NCI-H2081 (cell line): ENCODE measurements around the gene B4GALT6.

ENCODE experiments used
- DNase-seq, 2 experiments: peaks; one replicate each; lab custom pipeline; 2025; lab: John Stamatoyannopoulos, UW

Gene B4GALT6

GRCh38 chr18:31633392-31634330 is 50.7 kb downstream of the B4GALT6 start:
- no peak for DNase-seq

DNA sequence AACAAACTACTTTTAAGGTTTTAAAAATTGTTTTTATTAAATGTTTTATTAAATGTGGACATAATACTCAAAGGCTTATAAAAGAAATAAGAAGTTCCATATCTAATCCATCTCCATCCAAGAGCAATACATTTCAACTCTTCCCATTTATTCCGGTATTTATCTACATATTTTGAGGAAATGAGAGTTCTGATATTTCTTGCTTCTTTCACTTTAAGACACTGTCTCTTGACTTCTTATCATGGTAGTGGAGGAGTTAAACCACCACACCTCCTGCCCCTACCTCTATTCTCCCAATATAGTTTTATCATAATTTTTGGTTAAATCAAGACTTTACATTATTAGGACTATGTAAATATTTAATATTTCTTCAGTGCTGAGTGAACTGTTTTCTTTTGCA is 52.0 kb downstream of the B4GALT6 start:
- no peak for DNase-seq

- DNase-seq, result no peak
Measured at GRCh38 chr18:31631526-31631925, 52.9 kb downstream of the B4GALT6 start.

DNA sequence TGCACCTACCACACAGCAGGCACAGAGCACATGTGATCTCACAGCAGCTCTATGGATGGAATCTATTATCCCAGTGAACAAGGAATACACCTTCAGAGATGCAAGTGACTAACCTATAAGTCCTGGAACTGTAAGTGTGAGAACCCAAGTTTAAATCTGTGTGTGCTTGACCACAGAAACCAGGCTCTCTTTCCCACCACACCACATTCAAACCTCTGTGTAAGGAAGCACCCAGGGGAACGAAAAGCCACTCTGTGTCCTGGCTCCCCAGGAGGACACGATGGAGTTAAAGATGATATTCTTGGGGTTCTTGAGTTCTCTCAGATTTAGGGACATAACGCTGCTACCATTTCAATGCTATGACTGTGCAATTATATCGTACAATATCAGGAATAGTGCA is 53.8 kb downstream of the B4GALT6 start:
- DNase-seq, result no peak

GRCh38 chr18:31626409-31626808 is 58.0 kb downstream of the B4GALT6 start:
- no peak for DNase-seq

GRCh38 chr18:31624892-31625640 is 59.3 kb downstream of the B4GALT6 start:
- no peak for DNase-seq

DNA sequence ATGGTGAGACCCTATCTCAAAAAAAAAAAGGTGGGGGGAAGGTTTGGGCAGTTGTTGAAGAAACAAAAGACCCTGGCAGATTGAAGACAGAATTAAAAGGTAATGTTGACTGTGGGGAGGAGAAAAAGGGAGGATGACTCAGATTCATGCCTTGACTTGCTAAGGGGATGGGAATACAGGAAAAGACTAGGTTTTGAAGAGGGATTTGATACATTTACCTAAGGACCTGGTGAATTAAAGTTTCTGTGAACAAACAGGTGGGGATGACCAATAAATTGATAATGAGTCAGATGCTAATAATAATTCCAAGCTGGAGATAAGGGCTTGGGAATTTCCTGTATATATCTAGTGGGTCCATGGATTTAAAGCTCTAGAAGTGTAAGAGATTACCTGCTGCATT is 65.1 kb downstream of the B4GALT6 start:
- no peak for DNase-seq

GRCh38 chr18:31618801-31619200 is 65.6 kb downstream of the B4GALT6 start:
- no peak for DNase-seq

GRCh38 chr18:31617031-31617717 is 67.2 kb downstream of the B4GALT6 start:
- DNase-seq, result no peak

DNA sequence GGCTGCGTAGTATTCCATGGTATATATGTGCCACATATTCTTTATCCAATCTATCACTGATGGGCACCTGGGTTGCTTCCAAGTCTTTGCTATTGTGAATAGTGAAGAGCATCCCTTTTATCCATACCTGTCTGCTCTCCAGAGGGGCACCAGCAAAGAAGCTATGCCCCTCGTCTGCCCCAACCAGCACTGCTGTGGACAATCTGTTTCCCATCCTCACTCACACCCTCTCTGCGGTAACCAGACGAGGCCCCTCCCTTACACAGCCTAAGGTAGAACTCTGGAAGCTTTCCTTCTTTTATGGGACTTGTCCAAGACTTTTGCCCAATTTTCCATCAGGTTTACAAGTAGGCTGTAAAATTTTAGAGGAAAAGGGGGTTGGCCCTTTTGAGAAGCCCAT is 67.8 kb downstream of the B4GALT6 start:
- no peak for DNase-seq

DNA sequence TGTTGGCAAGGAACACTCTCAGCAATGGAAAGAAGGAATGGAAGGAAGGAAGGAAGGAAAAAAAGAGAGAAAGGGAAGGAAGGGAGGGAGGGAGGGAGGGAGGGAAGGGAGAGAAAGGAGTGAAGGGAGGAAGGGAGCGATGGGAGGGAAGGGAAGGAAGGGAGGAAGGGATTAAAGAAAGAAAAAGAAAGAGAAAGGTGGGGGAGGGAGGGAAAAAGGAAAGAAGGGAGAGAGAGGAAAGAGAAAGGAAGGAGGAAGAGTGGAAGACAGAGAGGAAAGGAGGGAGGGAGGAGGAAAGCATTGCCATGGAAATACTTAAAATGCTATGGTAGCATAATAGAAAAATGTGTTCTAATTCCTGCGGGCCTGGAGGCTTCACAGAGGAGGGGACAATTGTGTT is 70.3 kb downstream of the B4GALT6 start:
- DNase-seq, result no peak

DNA sequence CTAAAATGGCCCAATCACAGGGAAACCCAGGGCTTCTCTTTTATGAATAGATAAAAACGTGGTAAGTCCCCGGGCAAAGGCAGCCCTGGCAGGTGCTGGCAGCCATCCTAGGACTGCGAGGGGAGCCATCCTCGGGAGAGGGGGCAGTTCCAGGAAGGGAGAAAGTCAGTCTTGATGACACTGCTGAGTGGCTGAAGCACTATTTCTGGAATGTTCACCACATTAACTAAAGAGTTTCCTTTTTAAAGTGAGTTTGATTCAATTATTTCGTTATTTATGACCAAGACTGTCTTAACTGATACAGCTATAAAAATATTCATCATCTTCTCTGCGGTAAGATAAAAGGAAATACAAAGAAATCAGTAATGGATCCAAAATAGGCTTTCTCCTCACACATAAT is 72.3 kb downstream of the B4GALT6 start:
- no peak for DNase-seq

DNA sequence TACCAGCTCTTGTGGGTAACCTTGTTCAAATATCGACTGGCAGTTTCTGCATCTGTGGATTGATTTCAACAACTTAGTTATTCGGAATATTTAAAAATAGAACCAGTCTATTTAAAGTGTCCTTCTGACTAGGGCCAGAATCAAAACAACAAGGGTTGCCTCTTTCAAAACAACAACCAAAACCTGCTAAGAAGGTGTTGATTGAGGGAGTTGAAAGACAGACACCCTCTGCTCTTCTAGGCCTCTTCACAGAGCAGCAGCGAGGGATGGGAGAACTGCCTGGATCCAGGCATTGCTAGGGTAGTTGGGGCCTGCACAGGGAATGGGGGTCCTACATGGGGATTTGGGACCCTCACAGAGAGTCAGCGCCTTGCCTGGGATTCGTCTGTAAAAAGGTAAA is 72.9 kb downstream of the B4GALT6 start:
- no peak for DNase-seq

DNA sequence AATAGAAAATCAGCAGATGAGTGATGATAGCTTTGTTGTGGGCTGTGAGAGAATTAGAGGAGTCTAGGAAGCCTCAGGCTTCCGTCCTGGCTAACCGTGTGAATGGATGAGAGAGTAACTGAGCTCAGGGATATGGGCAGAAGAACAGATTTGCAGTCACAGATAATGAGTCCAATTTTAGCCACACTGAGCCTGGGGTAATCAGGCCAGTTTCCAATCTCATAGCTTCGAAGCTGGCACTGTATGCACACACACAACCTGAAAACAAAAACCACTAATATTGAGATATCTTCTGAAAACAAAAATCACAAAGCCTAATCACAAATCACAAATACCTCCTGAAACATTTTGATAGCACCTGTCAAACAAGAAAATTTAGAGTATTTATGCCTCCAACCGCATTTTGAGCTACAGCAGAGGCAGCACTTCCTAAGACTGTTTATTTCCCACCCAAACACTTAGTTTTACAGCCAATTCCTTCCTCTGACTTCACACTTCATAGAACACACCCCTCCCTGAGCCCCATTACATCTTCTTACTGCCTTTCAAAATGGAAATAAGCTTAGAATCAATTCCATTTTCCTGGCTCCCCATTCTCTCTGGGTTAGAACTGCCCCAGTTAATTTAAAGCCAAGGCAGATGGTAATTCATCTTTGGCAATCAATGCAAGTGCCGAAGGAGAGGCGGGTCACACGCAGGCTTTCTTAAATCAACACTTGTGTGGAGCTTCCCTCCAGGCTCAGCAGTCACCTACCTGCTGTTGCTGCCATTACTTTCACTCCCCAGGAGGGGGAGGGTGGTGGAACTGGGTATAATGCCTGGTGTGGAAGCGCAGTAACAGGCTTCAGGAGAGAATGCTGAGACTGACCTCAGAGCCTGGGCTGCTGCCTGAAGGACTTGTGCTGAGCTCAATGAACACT is 73.8 kb downstream of the B4GALT6 start:
- peak; percentile 3 to 19 for DNase-seq

DNA sequence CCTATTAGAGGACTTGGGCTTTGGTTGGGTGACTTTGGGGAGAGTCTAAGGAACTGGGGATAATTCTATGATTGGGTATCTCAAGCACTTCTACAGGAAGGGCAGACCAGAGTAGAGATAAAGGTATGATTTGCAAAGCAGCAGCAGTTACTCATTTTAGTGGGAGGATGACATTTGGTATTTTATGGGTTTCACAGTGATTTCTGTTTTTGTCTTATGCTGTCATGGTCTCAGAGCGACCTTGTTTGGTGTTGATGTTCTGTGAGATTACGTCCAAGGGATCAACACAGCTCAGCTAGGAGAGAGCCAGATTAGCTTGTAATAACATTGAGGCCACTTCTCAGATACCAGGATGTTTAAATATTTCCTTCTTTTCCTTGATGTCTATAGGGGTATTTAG is 74.5 kb downstream of the B4GALT6 start:
- DNase-seq, result no peak

DNA sequence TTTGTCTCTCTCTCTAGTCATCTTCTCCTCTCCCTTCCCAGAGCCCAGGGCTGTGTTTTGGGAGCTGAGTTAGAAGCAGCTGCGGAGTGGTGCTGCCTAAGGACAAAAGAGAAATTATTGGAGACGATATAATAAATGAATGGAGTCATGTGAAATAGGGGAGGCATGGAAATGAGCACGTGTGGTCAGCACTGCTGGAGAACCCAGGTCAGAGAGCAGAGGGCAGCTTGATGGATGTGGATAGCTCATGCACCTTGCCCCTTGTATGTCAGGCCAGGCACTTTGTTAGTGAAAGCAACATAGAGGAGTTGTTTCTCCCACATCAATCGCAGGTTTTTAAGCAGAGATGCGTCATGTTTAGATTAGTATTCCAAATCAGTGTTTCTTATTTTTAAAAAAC is 77.0 kb downstream of the B4GALT6 start:
- DNase-seq, result no peak

GRCh38 chr18:31606265-31606664 is 78.1 kb downstream of the B4GALT6 start:
- no peak for DNase-seq

DNA sequence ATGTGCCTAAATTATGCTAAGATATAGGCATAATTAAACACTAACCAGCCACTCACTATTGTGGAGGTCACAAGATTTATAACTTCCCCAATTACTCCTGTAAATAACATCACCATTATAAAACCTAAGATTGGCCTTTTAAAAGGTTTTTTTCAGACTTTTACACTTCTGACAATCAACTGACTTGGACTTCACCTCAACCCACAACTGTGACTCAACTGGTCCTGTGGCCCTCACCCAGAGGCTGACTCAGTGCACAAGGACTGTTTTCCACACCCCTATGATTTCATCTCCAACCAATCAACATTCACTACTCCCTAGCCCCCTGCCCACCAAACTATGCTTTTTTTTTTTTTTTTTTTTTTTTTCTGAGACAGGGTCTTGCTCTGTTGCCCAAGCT is 81.1 kb downstream of the B4GALT6 start:
- DNase-seq, result no peak

DNA sequence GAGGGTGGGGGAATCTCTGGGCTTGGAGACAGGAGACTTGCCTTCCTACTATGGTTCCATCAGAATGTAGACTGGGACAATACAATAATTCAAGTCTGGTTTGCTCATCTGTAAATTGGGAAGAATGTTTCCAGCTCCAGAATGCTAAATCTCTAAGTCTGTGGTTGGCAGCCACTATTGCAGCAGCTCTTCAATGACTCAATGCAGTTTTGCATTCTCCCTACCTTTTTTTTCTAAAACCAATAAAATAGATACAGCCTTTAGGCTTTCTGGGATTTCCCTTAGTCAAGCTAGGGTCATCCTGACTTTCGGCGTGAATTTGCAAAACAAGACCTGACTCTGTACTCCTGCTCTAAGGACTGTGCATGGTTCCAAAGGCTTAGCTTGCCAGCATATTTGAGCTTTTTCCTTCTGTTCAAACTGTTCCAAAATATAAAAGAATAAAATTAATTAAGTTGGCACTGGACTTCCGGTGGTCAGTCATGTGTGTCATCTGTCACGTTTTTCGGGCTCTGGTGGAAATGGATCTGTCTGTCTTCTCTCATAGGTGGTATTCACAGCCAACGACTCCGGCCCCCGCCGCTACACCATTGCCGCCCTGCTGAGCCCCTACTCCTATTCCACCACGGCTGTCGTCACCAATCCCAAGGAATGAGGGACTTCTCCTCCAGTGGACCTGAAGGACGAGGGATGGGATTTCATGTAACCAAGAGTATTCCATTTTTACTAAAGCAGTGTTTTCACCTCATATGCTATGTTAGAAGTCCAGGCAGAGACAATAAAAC is 86.2 kb downstream of the B4GALT6 start:
- no peak for DNase-seq

DNA sequence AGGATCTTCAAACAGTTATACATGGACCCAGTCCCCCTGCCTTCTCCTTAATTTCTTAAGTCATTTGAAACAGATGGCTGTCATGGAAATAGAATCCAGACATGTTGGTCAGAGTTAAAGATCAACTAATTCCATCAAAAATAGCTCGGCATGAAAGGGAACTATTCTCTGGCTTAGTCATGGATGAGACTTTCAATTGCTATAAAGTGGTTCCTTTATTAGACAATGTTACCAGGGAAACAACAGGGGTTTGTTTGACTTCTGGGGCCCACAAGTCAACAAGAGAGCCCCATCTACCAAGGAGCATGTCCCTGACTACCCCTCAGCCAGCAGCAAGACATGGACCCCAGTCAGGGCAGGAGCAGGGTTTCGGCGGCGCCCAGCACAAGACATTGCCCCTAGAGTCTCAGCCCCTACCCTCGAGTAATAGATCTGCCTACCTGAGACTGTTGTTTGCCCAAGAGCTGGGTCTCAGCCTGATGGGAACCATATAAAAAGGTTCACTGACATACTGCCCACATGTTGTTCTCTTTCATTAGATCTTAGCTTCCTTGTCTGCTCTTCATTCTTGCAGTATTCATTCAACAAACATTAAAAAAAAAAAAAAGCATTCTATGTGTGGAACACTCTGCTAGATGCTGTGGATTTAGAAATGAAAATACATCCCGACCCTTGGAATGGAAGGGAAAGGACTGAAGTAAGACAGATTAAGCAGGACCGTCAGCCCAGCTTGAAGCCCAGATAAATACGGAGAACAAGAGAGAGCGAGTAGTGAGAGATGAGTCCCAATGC is 88.1 kb downstream of the B4GALT6 start:
- no peak for DNase-seq
